Measurements from ENCODE around the gene CHST11.

Gene CHST11

GRCh38 chr12:104456417-104456949 lies at the start of gene CHST11:
Gene CHST11, plus strand, starts transcription at chr12:104456948.
- peak; percentile 48 to 60 for DNase-seq (ENCODE audit: low read depth in 2 of 2)

- DNase-seq (ENCODE audit: low read depth in 2 of 2) = no peak
Observed at GRCh38 chr12:104407438-104407837, 49.3 kb upstream of the CHST11 start.

GRCh38 chr12:104407922-104408321 lies 48.8 kb upstream of the CHST11 start:
- DNase-seq (ENCODE audit: low read depth in 2 of 2) = no peak

- no peak for DNase-seq (ENCODE audit: low read depth in 2 of 2)
Observed at GRCh38 chr12:104410326-104410725, 46.4 kb upstream of the CHST11 start.

- DNase-seq (ENCODE audit: low read depth in 2 of 2) = no peak
Observed at GRCh38 chr12:104410786-104411185, 46.0 kb upstream of the CHST11 start.

GRCh38 chr12:104411826-104412641 lies 44.7 kb upstream of the CHST11 start:
- no peak for DNase-seq (ENCODE audit: low read depth in 2 of 2)

GRCh38 chr12:104412681-104413080 lies 44.1 kb upstream of the CHST11 start:
- no peak for DNase-seq (ENCODE audit: low read depth in 2 of 2)

GRCh38 chr12:104413330-104413729 lies 43.4 kb upstream of the CHST11 start:
- no peak for DNase-seq (ENCODE audit: low read depth in 2 of 2)

- DNase-seq (ENCODE audit: low read depth in 2 of 2) = no peak
Observed at GRCh38 chr12:104414581-104415341, 42.0 kb upstream of the CHST11 start.

GRCh38 chr12:104415342-104415980 lies 41.3 kb upstream of the CHST11 start:
- DNase-seq (ENCODE audit: low read depth in 2 of 2) = no peak

- no peak for DNase-seq (ENCODE audit: low read depth in 2 of 2)
Observed at GRCh38 chr12:104416136-104416535, 40.6 kb upstream of the CHST11 start.

GRCh38 chr12:104416585-104416984 lies 40.2 kb upstream of the CHST11 start:
- DNase-seq (ENCODE audit: low read depth in 2 of 2) = no peak

- DNase-seq (ENCODE audit: low read depth in 2 of 2) = no peak
Observed at GRCh38 chr12:104419717-104420116, 37.0 kb upstream of the CHST11 start.

- no peak for DNase-seq (ENCODE audit: low read depth in 2 of 2)
Observed at GRCh38 chr12:104420868-104421267, 35.9 kb upstream of the CHST11 start.

GRCh38 chr12:104421343-104421742 lies 35.4 kb upstream of the CHST11 start:
- DNase-seq (ENCODE audit: low read depth in 2 of 2) = no peak

- no peak for DNase-seq (ENCODE audit: low read depth in 2 of 2)
Observed at GRCh38 chr12:104422441-104422840, 34.3 kb upstream of the CHST11 start.

- DNase-seq (ENCODE audit: low read depth in 2 of 2) = no peak
Observed at GRCh38 chr12:104423273-104423672, 33.5 kb upstream of the CHST11 start.

- no peak for DNase-seq (ENCODE audit: low read depth in 2 of 2)
Observed at GRCh38 chr12:104423809-104424208, 32.9 kb upstream of the CHST11 start.

GRCh38 chr12:104424955-104425354 lies 31.8 kb upstream of the CHST11 start:
- DNase-seq (ENCODE audit: low read depth in 2 of 2) = no peak

GRCh38 chr12:104425614-104426013 lies 31.1 kb upstream of the CHST11 start:
- DNase-seq (ENCODE audit: low read depth in 2 of 2) = no peak

- DNase-seq (ENCODE audit: low read depth in 2 of 2) = no peak
Observed at GRCh38 chr12:104426926-104427546, 29.7 kb upstream of the CHST11 start.

GRCh38 chr12:104427547-104427938 lies 29.2 kb upstream of the CHST11 start:
- DNase-seq (ENCODE audit: low read depth in 2 of 2) = no peak
